AG04449 (cell line): Measurements from ENCODE around the gene LHFPL6.

Source experiments
- CTCF ChIA-PET: fragments of 350-600 bp; formaldehyde crosslinking; extraction: SDS; loops from one replicate; lab custom pipeline; 2021; ENCODE audit warnings: antibody characterized with exemption; lab: Yijun Ruan, JAX
- POLR2A ChIA-PET: fragments of 400-600, 350-600 bp; formaldehyde crosslinking; extraction: SDS; loops from one replicate; lab custom pipeline; 2020; ENCODE audit warnings: antibody characterized with exemption, inconsistent platforms; lab: Yijun Ruan, JAX
- DNase-seq: peaks from one replicate; pipeline ENCODE4 v3.0.0-alpha.2; 2010; ENCODE audit warnings: low read depth, low spot score
- H3K4me3 ChIP-seq: 2 replicates; pipeline ENCODE4 v1.5.1; 2011; ENCODE audit warnings: low read depth, mild to moderate bottlenecking, control low read depth, low read length
- CTCF ChIP-seq: IDR thresholded peaks from one replicate; pipeline ENCODE4 v1.5.1; 2011; ENCODE audit warnings: mild to moderate bottlenecking, moderate library complexity, low read length, control low read depth, inconsistent platforms; ENCODE audit not compliant: insufficient read depth; ENCODE audit errors: missing control alignments

LHFPL6 gene

GRCh38 chr13:39494006-39494405, 109.0 kb downstream of the LHFPL6 start:
- no peak for DNase-seq
- ChIA-PET POLR2A (no interaction called here), CTCF (no interaction called here)
- H3K4me3 ChIP-seq = no peak overlapping the region
- no peak for TF ChIP-seq CTCF

DNA sequence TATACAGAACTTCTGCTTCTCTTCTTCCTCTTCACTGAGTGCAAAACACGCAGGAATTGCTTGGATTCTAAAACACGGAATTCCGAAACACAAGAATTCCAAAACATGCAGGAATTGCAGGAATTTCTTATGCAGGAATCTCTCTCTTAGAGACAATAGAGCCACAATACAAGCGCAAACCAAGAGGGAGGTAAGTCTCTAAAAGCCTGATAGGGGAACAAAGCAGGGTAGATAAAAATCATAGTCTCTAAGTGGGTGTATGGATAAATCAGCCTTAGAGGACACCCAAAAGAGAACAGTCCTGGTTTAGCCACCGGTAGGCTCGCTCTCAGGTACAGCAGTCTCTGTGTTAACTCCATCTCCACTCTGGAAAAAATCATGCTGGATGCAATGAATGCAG, 112.9 kb downstream of the LHFPL6 start:
- no peak for DNase-seq
- no peak overlapping the region for H3K4me3 ChIP-seq
- ChIA-PET CTCF (no interaction called here), POLR2A (no interaction called here)
- TF ChIP-seq CTCF = no peak

GRCh38 chr13:39486758-39487157, 116.2 kb downstream of the LHFPL6 start:
- no peak for DNase-seq
- H3K4me3 ChIP-seq = no peak overlapping the region
- ChIA-PET POLR2A (no interaction called here), CTCF (interaction anchor here (0.9 to 1.1 kb wide), 4 partner anchors 9 to 130 kb away, joined by 3 read pairs; no protein-coding TSS in a partner anchor)
- no peak for TF ChIP-seq CTCF

- ChIA-PET CTCF (interaction anchor here (1.0 kb wide), 1 partner anchor 42 kb away, joined by 3 read pairs; no protein-coding TSS in a partner anchor), POLR2A (no interaction called here)
- no peak for TF ChIP-seq CTCF
- no peak overlapping the region for H3K4me3 ChIP-seq
- no peak for DNase-seq
These were observed 117.7 kb downstream of the LHFPL6 start for GRCh38 chr13:39485314-39485700.

- H3K4me3 ChIP-seq = no peak overlapping the region
- DNase-seq = peak; percentile 29
- CTCF ChIA-PET = interaction anchor here (1.0 to 1.9 kb wide), 2 partner anchors 43 to 127 kb away, joined by 3 to 6 read pairs; no protein-coding TSS in a partner anchor
- TF ChIP-seq CTCF = no peak
- POLR2A ChIA-PET = no interaction called here
These were observed 118.3 kb downstream of the LHFPL6 start for GRCh38 chr13:39484506-39485313.

DNA sequence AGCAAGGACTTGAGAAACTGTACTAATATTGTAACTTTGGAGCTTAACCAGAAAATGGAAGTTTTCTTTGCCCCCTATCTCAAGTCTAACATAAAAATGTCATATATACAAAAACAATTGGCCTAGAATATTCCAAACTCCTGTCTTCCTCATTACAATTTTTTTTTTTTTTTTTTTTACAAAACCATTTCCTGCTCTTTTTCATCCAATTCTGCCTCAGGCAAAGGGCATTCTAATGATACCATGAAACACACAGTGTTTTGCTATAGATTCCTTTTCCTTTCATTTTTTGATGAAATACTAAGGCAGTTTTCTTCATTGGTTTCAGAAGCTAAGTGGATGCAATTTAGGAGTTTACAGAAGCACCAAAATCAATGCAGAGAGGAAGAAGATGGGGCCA, 119.7 kb downstream of the LHFPL6 start:
- CTCF ChIA-PET = interaction anchor here (0.7 to 1.9 kb wide), 3 partner anchors 20 to 133 kb away, joined by 3 to 6 read pairs (median 3); no protein-coding TSS in a partner anchor
- no peak for TF ChIP-seq CTCF
- H3K4me3 ChIP-seq = no peak overlapping the region
- POLR2A ChIA-PET = no interaction called here
- no peak for DNase-seq
